PC-9 (cell line): ENCODE data around the gene MPC2. TPM values are rescaled to one million over a fixed set of nuclear protein-coding genes. Genes with fewer than 3 reads are reported as not detected.

ENCODE experiments used
- BruUV-seq: library from RNA; stranded (reverse); fragments of 400-500 nt; replicated peaks from 2 replicates; lab custom pipeline; 2021; lab: Mats Ljungman, UMichigan
- CTCF ChIA-PET: fragments of 300-600 bp; sonication (Branson Sonifier 250); formaldehyde crosslinking; loops from one replicate; lab custom pipeline; 2022; ENCODE audit warnings: antibody characterized with exemption; lab: Charles Lee
- POLR2A ChIA-PET: fragments of 300-600 bp; sonication (Branson Sonifier 250); formaldehyde crosslinking; loops from one replicate; lab custom pipeline; 2022; ENCODE audit warnings: antibody characterized with exemption; ENCODE audit not compliant: unreplicated experiment; lab: Charles Lee
- DNase-seq, 2 experiments: peaks; one replicate each; pipeline versions ENCODE4 v3.0.0 to v3.0.0-alpha.2; 2015 to 2022; ENCODE audit warnings: mixed read lengths in 1 of 2
- H2AFZ ChIP-seq: fragments of 200-600 bp; sonication (generic); 2 replicates; pipeline ENCODE4 v1.8.1; 2017; ENCODE audit warnings: antibody characterized with exemption
- H3F3A ChIP-seq: fragments of 200-600 bp; sonication (generic); 2 replicates; pipeline ENCODE4 v1.8.1; 2017; ENCODE audit warnings: antibody characterized with exemption, mild to moderate bottlenecking, low read depth; ENCODE audit not compliant: insufficient read depth
- H3K27ac ChIP-seq: fragments of 200-600 bp; sonication (generic); 2 replicates; pipeline ENCODE4 v1.6.1; 2016; ENCODE audit warnings: mixed run types
- H3K27me3 ChIP-seq: fragments of 200-600 bp; sonication (generic); 2 replicates; pipeline ENCODE4 v1.6.1; 2016; ENCODE audit warnings: low read depth, mixed run types; ENCODE audit not compliant: insufficient read depth
- H3K36me3 ChIP-seq: fragments of 200-600 bp; sonication (generic); 2 replicates; pipeline ENCODE4 v1.6.1; 2016; ENCODE audit warnings: low read depth, mixed run types
- H3K4me1 ChIP-seq: fragments of 200-600 bp; sonication (generic); replicated peaks from 2 replicates; pipeline ENCODE4 v1.6.1; 2016; ENCODE audit warnings: mixed run types; ENCODE audit not compliant: insufficient read depth
- H3K4me2 ChIP-seq: fragments of 200-600 bp; sonication (generic); 2 replicates; pipeline ENCODE4 v1.6.1; 2017; ENCODE audit warnings: mixed run types
- H3K4me3 ChIP-seq: fragments of 200-600 bp; sonication (generic); 2 replicates; pipeline ENCODE4 v1.6.1; 2016; ENCODE audit warnings: mixed run types
- H3K79me2 ChIP-seq: fragments of 200-600 bp; sonication (generic); 2 replicates; pipeline ENCODE4 v1.6.1; 2017; ENCODE audit warnings: low read depth, mixed run types
- H3K9me2 ChIP-seq: fragments of 200-600 bp; sonication (generic); 2 replicates; pipeline ENCODE4 v1.8.1; 2017; ENCODE audit warnings: mild to moderate bottlenecking; ENCODE audit not compliant: insufficient read depth
- H3K9me3 ChIP-seq: fragments of 200-600 bp; sonication (generic); 2 replicates; pipeline ENCODE4 v1.8.1; 2016; ENCODE audit warnings: low read depth; ENCODE audit not compliant: insufficient read depth
- H4K20me1 ChIP-seq: fragments of 200-600 bp; sonication (generic); 2 replicates; pipeline ENCODE4 v1.8.1; 2017; ENCODE audit not compliant: insufficient read depth
- EZH2 ChIP-seq: fragments of 200-600 bp; sonication (generic); IDR thresholded peaks from 2 replicates; pipeline ENCODE4 v1.8.0; 2017; ENCODE audit warnings: antibody characterized with exemption, low read depth
- intact Hi-C: fragments of 100-400 bp; cut with micrococcal nuclease; formaldehyde crosslinking; loops from one replicate; pipeline ENCODE4 v1.10.0; 2022; ENCODE audit not compliant: unreplicated experiment
- total RNA-seq: library from RNA; stranded (reverse); gene quantifications from 2 replicates; pipeline ENCODE4 v1.2.3, GENCODE V29; 2021
- TF ChIP-seq, protein P1 (sequence below): fragments of 200-600 bp; sonication (generic); conservative IDR thresholded peaks from 2 replicates; pipeline ENCODE4 v1.6.1; 2017; ENCODE audit warnings: mixed run types, antibody characterized with exemption, mild to moderate bottlenecking, moderate library complexity

The MPC2 gene
- total RNA-seq, 1 experiment from 2014 or later = 78.7 TPM

DNA sequence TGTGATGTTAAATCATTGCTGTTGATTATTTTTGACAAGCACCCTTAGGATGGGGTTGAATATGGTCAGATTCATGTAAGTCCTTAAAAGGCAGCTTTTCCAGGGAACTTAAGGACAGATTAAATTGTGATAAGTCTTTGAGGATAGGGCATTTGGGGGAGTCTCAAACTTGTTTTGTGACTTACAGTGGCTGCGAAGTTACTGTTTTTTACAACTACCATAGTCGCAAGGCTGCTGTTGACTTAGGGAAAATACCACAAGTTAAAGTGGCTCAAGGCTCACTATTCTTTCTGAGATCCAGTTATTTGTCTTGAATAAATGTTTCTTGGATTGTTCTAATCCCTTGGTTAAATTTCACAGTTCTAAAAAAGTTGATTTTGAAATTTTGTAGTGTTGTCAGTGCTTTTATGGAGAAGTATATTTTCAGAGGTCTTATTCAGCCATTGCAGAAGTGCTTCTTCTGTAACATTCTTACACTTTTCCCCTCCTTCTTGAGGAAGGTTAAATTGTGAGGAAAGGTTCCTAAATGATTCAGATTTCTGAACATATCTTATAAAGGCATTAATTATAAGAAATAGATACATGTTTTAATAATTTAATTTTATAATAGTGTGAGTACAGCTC is 47.0 kb upstream of the MPC2 start:
- Histone ChIP-seq H4K20me1 (no peaks in the 10 kb centered on the region), H3K4me1 (peaks cover 14% of the 10 kb centered on the region; the same call in 1 of the 2 replicates), H3K27me3 (no peaks in the 10 kb centered on the region), H3F3A (peaks cover under 1% of the 10 kb centered on the region), H3K36me3 (no peaks in the 10 kb centered on the region; the same call in 1 of the 2 replicates), H3K27ac (no peak overlapping the region), H3K4me2 (no peak overlapping the region), H3K9me2 (no peaks in the 10 kb centered on the region), H3K9me3 (no peaks in the 10 kb centered on the region), H3K4me3 (no peak overlapping the region), H2AFZ (no peak overlapping the region), H3K79me2 (peaks cover 25% of the 10 kb centered on the region; the same call in 1 of the 2 replicates)
- ChIA-PET CTCF (no interaction called here), POLR2A (no interaction called here)
- TF ChIP-seq, protein P1, sequence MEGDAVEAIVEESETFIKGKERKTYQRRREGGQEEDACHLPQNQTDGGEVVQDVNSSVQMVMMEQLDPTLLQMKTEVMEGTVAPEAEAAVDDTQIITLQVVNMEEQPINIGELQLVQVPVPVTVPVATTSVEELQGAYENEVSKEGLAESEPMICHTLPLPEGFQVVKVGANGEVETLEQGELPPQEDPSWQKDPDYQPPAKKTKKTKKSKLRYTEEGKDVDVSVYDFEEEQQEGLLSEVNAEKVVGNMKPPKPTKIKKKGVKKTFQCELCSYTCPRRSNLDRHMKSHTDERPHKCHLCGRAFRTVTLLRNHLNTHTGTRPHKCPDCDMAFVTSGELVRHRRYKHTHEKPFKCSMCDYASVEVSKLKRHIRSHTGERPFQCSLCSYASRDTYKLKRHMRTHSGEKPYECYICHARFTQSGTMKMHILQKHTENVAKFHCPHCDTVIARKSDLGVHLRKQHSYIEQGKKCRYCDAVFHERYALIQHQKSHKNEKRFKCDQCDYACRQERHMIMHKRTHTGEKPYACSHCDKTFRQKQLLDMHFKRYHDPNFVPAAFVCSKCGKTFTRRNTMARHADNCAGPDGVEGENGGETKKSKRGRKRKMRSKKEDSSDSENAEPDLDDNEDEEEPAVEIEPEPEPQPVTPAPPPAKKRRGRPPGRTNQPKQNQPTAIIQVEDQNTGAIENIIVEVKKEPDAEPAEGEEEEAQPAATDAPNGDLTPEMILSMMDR = no peak
- TF ChIP-seq EZH2 = no peak
- BruUV-seq = no TSS peak
- no peak for DNase-seq
- intact Hi-C loops = loop anchor here (10.0 kb wide), 1 partner anchor 259 kb away; the partner anchor contains the start of gene MPZL1

GRCh38 chr1:167981933-167982332 is 45.1 kb upstream of the MPC2 start:
- no peak overlapping the region for H3K27ac ChIP-seq
- no peak for DNase-seq
- TF ChIP-seq EZH2 = no peak
- TF ChIP-seq, protein P1 = no peak
- H3K4me1 ChIP-seq = peaks cover 8% of the 10 kb centered on the region; the same call in 1 of the 2 replicates
- peaks cover 3% of the 10 kb centered on the region for H3K36me3 ChIP-seq
- peaks cover 4% of the 10 kb centered on the region for H3F3A ChIP-seq
- no peaks in the 10 kb centered on the region for H4K20me1 ChIP-seq
- peaks cover 25% of the 10 kb centered on the region; the same call in 1 of the 2 replicates for H3K79me2 ChIP-seq
- no peak overlapping the region for H3K4me2 ChIP-seq
- H3K9me2 ChIP-seq = no peaks in the 10 kb centered on the region
- BruUV-seq = no TSS peak
- CTCF ChIA-PET = no interaction called here
- no peaks in the 10 kb centered on the region for H3K27me3 ChIP-seq
- no peak overlapping the region for H2AFZ ChIP-seq
- POLR2A ChIA-PET = no interaction called here
- no peak overlapping the region for H3K4me3 ChIP-seq
- peaks cover 7% of the 10 kb centered on the region; the same call in 1 of the 2 replicates for H3K9me3 ChIP-seq
- intact Hi-C loops = loop anchor here (10.0 kb wide), 1 partner anchor 257 kb away; the partner anchor contains the start of gene MPZL1

DNA sequence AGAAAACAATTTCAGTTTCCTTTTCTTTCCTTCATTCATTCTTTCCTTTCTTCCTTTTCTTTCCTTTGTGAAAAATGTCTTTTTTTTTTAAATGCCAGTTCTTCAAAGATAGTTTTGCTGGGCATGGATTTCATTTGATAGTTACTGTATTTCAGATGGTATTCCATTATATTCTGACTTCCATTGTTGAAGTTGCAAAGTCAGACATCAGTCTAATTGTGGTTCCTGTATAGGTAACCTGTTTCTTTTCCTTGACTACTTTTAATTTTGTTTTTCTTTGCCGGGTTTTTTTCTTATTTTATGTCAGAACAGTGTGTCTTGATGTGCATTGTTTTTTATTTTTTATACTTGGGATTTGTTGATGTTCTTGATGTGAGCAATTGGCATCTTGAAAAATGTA is 40.4 kb upstream of the MPC2 start:
- ChIA-PET POLR2A (no interaction called here), CTCF (no interaction called here)
- no peaks in the 10 kb centered on the region for H3K27me3 ChIP-seq
- no peak for TF ChIP-seq EZH2
- TF ChIP-seq, protein P1 = no peak
- no peak overlapping the region for H3K4me2 ChIP-seq
- no peaks in the 10 kb centered on the region for H4K20me1 ChIP-seq
- peaks cover 6% of the 10 kb centered on the region for H3K79me2 ChIP-seq
- peaks cover 27% of the 10 kb centered on the region for H3K36me3 ChIP-seq
- H2AFZ ChIP-seq = no peak overlapping the region
- no peak for DNase-seq
- no peak overlapping the region for H3K27ac ChIP-seq
- H3K9me3 ChIP-seq = peaks cover 7% of the 10 kb centered on the region; the same call in 1 of the 2 replicates
- H3K9me2 ChIP-seq = no peaks in the 10 kb centered on the region
- no TSS peak for BruUV-seq
- H3F3A ChIP-seq = peaks cover 6% of the 10 kb centered on the region; the same call in 1 of the 2 replicates
- intact Hi-C loops = no loop called here
- no peak overlapping the region for H3K4me3 ChIP-seq
- no peaks in the 10 kb centered on the region for H3K4me1 ChIP-seq
